NCI-H146 (cell line): ENCODE measurements around the gene NKX6-2.
"Not testable (repeated sequence)": the region's sequence is repeated elsewhere in the genome, so short reads cannot be mapped to it uniquely, and the experiment has no call there.

Experiments
- DNase-seq: peaks from one replicate; lab custom pipeline; 2025; lab: John Stamatoyannopoulos, UW

Gene NKX6-2

GRCh38 chr10:132812520-132812919, 26.6 kb upstream of the NKX6-2 start:
- DNase-seq: no peak

GRCh38 chr10:132811891-132812481, 26.0 kb upstream of the NKX6-2 start:
- no peak for DNase-seq

- no peak for DNase-seq
Measured at GRCh38 chr10:132810807-132811700, 25.1 kb upstream of the NKX6-2 start.

GRCh38 chr10:132810141-132810806, 24.3 kb upstream of the NKX6-2 start:
- no peak for DNase-seq

- no peak for DNase-seq
Measured at GRCh38 chr10:132809232-132810140, 23.5 kb upstream of the NKX6-2 start.

GRCh38 chr10:132808383-132809231, 22.7 kb upstream of the NKX6-2 start:
- DNase-seq: no peak

- DNase-seq: no peak
Measured at GRCh38 chr10:132807621-132808049, 21.7 kb upstream of the NKX6-2 start.

GRCh38 chr10:132806561-132807003, 20.6 kb upstream of the NKX6-2 start:
- DNase-seq: no peak

GRCh38 chr10:132806110-132806509, 20.2 kb upstream of the NKX6-2 start:
- DNase-seq: no peak

GRCh38 chr10:132805599-132805998, 19.7 kb upstream of the NKX6-2 start:
- no peak for DNase-seq

- no peak for DNase-seq
Measured at GRCh38 chr10:132804785-132805426, 19.0 kb upstream of the NKX6-2 start.

- no peak for DNase-seq
Measured at GRCh38 chr10:132804287-132804686, 18.3 kb upstream of the NKX6-2 start.

- DNase-seq: no peak
Measured at GRCh38 chr10:132803416-132804210, 17.7 kb upstream of the NKX6-2 start.

- no peak for DNase-seq
Measured at GRCh38 chr10:132802694-132803320, 16.9 kb upstream of the NKX6-2 start.

GRCh38 chr10:132802048-132802447, 16.1 kb upstream of the NKX6-2 start:
- no peak for DNase-seq

- no peak for DNase-seq
Measured at GRCh38 chr10:132799865-132800264, 13.9 kb upstream of the NKX6-2 start.

GRCh38 chr10:132798876-132799275, 12.9 kb upstream of the NKX6-2 start:
- DNase-seq: no peak

GRCh38 chr10:132798403-132798802, 12.5 kb upstream of the NKX6-2 start:
- no peak for DNase-seq

GRCh38 chr10:132797986-132798385, 12.0 kb upstream of the NKX6-2 start:
- not testable (repeated sequence) for DNase-seq
